NCI-H774 (cell line): ENCODE data around the gene ATP8B4.

ENCODE experiments used
- DNase-seq: peaks from one replicate; lab custom pipeline; 2025; lab: John Stamatoyannopoulos, UW

The ATP8B4 gene

DNA sequence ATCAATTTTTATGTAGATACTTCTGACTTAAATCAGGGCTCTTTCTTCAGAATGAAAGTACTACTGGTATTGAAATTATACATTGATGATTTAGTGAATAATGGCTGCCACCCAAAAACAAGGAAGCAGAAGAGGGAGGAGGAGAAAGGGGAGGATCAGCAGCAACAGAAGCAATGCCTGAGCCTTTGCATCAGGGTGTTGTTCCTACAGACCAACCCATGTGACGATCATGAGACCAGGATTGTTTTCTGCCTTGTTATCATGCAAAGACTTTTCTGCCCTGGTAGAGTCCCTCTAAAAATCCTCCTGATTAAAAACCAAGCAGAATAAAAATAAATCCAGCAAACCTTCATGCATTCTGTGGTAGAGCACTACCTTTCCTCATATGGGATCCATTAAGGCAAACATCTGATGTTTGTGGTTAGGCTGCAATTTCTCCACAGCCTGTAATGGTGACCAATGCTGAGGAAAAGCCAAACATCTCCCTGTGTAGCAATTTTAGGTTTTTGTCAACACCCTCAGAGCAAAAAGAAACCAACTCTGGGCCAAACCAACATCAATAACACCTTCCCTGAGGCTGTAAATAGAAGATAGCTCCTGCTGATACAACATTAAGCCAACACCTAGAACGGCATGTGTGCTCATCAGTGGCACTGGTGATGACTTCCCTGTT, 191.7 kb downstream of the ATP8B4 start:
- DNase-seq, result no peak

DNA sequence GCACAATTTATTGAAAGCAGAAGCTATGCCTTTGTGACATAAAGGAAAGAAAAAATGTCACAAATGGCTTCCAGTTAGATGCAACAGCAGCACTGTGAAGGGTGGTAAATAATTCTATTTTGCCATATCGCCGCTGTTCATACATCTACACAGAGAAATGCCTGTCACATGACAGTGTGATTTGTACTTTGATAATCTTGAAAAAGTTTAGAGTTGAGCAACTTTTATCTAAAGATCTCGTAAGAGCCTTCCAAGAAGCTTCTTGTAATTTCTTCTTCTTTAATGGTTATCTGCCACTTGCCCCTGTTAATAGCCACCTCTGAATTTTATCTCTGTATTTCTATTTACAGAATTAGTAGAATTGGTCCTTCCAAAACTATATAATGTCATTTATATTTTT, 192.3 kb downstream of the ATP8B4 start:
- no peak for DNase-seq

DNA sequence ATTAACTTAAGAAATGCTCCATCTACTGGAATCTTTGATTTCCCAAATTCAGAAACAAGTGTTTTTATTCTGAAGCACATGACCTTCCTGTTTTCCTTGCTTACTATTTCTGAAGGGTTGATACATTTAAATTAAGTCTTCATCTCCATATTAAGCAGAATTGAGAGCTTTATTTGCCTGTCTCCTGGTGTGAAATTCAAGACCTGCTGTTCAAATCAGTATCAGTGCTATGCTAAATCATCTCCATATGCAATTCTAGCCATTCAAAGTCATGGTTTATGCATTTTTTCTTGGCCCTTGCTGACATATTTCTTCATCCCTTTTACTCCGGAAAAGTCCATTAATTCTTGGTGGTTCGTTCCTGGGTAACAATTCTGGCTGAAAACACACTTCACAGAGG, 195.4 kb downstream of the ATP8B4 start:
- DNase-seq, result no peak

DNA sequence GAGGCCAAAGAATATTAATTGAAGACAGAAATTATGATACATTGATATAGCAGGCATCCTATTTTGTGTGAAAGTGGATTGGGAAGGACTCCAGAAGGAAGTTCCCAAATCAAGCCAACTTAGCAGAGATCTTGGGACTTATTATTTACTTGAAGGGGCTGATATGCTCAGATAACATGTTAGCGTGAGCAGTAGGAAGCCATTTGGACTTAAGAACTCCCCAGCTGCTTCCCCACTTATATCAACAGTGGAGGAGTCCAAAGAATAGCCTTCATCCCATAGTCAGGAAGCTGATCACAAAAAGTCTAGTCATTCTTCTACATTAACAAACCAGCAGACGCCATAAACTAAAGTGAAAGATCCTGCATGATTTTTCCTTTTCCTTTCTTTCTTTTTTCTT, 200.0 kb downstream of the ATP8B4 start:
- DNase-seq, result no peak

DNA sequence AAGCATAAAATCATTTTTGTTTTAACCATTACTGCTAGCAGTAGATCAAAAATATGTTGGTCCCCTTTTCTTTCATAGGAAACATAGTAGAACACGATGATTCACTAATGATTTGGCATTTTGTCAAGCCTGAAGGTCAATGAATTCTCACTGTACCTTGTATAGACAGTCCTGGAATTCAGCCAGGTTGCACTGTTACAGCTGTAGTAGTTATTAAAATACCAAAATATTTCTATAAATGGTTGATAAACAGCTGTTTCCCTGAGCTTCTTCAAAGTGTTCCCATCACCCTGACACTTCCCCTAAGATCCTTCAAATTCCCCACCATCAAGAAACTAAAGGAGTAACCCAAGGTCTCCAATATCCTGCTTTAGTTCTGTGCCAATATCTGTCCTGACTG, 200.9 kb downstream of the ATP8B4 start:
- no peak for DNase-seq

DNA sequence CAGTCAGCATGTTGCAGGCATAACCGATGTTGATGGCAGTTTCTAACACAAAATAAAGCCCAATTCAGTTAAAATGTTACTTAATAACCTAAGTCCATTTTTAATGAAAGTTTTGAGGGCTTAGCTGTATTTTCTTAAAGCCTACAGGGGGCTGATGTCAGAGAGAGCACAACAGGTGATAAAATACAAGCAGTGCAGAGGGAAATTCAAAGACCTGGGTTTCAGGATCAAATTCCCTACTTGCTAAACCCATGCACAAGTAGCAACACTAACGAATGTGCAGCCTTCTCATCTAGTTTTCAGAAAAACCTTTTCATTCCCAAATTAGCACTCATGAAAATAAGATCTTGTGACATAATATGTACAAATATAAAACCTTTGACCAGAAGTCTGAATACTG, 202.0 kb downstream of the ATP8B4 start:
- no peak for DNase-seq

DNA sequence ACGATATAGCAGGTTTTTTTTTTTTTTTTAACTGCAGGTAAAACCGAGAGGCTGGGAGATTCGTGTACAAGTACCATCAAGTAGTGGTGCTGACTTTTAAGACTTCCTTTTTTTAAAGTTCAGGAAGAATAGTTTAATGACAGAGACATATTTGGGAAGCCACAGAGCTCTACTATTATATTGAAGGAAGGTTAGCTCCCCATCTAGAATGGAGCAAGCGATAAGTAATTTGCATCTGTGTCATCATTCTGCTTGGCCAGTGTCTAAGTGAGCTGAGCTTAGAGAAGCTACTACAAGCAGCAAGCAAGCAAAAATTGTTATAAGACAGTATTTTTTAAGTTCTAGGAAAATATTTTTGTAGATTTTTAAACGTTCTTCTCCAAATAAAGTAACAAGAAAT, 203.2 kb downstream of the ATP8B4 start:
- no peak for DNase-seq

DNA sequence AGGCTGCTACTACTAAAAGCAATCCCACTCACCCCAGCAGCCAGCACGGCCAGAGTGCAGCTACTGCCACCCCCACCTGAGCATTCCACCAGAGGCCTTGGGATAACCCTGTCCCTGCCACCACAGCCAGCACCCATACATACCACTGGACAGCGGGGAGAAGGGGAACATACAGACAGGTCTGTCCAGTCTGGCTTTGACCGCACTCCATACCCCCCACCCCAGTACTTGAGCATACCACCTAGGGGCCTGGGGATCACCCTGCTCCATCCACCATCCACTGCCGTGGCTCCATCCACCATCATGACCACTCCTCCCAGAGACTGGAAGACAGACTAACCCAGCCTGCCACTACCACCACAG, 210.1 kb downstream of the ATP8B4 start:
- no peak for DNase-seq

DNA sequence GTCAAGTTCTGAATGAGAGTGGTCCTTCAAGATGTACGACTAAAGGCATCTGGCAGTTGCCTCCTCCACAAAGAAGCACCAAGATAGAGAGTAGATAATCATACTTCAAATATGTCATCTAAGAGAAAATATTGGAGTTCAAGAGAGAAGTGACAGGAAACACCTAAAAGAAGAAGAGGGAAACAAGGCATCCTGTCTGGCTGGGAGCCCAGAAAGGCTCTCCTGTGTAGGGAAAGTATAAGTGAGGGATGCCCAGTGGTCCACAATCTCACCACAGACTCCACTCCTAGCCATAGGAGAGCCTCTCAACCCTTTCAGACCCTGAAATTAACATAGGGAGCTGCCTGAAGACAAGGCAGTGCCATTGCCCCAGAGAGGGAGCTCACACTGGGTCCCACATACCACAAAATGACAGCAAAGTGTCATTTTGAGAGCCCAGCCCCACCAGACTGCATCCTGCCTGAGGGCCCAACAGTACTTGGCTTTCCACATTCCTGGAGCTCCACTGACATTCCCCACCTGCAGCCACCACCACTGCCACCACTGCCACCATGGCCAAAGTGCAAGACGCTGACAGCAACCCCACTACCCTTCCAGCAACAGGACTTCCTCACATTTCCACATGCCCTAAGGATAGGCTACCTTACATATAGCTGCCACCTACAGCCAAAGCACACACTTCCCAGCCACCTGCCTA, 210.6 kb downstream of the ATP8B4 start:
- DNase-seq, result no peak

DNA sequence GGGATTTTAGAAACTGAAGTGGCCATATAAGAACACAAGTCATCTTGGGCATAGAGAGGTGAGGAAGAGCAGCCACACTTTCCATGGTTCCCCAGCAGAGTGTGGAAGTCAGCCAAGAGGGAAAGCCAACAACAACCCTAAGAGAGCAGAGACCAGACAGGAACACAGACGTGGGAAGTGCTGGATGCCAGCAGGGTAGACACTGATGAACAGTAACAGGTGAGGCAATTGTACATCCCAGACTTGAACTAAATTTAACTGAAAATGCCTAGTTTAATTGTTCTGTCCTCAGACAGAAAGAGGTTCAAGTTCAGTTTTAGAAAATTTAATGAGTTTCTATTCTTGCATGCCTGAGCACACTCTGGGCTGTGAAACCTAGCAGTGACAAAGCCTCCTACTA, 212.1 kb downstream of the ATP8B4 start:
- no peak for DNase-seq

DNA sequence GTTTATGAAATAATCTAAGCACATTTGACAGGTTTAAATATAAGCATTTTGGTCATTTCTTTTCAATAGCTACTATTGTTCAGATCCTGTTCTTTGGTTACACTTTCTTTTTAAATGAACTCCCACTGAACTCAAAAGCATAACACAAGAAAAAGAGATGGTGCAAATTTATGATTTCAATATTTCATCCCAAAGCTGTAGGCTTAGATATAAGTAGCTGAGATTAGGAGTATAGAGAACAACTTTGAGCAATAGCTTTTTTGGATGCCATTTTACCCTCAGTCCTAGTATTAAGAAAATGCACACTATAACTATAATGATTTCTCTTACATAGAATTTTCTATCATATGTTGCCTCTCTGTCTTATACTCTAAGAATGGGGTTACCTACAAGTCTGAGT, 213.8 kb downstream of the ATP8B4 start:
- no peak for DNase-seq

DNA sequence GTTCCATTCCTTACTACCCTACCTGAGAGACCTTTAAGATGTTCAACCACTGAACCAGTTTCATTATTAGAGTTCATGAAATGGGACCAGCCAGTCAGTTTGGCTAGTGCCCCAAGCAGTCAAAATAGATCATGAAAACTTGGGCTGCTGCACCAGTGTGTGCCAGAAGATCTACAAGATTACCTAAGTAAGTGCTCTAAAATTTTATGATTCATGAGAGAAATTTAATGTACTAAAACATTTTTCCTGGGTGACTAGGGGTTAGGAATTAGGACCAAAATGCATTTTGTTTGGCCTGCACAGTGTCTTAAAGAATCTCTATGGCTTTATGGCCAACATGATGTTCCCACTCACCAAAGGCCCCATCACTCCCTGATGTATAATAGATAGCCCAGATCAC, 214.7 kb downstream of the ATP8B4 start:
- no peak for DNase-seq

DNA sequence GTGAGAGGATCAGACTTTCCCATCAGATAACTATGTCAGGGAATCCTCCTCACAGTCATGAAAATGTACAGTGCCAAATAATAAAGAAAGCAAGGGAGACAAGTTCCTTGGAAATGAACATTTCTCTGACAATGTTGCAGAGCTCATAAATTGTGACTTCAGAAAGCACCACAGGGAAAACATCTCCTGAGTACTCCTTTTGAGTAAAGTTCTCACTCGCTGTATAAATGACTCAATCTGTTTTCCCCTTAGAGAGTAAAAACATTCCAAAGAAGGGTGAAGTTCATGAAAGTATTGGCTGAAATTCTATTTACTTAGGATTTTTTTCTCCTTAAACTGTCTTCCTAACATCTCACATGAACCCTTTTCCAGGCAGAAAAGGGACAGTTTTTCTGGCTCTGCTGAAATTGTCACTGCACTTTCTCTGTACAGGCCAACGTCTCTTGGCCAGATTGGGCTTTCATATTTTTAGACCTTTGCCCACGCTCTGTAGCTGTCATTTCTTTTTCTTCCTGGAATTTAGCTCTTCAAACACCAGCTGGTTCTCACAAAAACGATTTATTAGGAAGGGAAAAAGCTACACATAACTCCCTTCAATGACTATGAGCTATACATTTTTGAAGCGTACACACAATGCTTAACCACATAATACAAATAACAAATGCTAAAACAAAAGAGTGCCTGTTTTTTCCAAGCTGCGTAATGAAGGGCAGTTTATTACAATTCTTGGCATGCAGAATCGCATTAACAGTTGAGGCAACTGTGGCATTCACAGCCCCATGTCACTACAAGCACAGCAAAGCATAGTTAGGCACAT, 216.1 kb downstream of the ATP8B4 start:
- no peak for DNase-seq

DNA sequence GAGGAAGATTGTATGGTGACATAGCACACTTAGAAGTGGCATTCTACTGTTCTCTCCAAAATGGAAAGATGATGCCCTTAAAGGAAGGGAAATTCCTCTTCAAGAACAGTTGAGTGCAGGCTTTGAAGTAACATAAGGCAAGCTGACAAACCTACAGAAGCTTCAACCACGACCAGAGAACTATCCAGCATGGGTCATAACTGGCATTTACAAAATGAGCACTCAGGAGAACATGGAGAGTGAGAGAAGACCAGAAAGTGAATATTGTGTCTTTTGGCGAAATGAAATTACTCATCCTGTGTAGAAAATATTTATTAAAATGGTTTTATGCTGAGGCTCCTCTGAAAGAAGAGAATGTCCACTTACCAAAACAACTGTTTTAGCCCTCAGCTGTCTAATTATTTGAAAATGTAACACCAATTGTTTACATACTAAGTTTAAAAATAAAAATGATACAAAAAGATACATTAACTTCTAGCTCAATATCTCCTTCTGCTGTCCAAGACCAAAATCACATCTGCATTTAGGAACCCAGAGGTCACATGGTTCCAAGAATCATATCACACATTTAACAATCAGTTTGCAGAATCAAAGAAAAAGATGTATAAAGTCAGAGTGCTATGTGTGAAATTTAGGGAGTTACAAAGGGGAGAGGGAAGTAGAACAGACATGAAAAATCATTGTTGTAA, 216.9 kb downstream of the ATP8B4 start:
- DNase-seq, result no peak

DNA sequence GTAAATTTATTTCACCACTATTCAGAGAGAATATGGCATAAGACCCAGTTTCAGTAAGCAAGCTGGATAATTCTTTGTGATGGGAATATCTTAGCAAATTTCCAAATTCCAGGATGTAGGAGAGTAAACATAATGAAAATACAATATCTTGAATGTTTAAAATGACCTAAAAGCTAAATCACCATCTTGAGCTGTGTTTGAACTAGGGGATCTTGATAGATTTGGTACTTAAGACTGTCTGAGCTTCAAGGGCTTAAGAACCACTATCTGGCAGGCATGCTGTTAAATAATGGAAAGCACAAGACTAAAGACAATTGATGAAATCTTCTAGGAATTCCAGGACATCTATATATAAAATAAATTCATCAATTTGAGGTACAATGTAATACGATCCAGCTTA, 217.7 kb downstream of the ATP8B4 start:
- no peak for DNase-seq

DNA sequence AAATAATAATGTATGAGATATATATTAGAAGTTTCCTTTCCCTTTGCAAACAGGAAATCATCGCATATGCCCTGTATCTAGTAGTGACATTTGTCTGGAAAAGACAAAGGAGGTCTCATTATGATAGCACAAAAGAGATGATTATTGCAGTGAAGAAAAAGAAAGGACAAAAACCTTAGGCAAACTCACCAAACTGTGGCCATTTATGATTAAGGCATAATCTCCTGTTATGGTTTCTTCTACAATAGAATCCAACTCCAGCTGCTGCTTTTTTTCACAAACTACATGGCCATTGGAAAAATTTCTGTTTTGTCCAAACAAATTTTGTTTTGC, 218.2 kb downstream of the ATP8B4 start:
- no peak for DNase-seq

DNA sequence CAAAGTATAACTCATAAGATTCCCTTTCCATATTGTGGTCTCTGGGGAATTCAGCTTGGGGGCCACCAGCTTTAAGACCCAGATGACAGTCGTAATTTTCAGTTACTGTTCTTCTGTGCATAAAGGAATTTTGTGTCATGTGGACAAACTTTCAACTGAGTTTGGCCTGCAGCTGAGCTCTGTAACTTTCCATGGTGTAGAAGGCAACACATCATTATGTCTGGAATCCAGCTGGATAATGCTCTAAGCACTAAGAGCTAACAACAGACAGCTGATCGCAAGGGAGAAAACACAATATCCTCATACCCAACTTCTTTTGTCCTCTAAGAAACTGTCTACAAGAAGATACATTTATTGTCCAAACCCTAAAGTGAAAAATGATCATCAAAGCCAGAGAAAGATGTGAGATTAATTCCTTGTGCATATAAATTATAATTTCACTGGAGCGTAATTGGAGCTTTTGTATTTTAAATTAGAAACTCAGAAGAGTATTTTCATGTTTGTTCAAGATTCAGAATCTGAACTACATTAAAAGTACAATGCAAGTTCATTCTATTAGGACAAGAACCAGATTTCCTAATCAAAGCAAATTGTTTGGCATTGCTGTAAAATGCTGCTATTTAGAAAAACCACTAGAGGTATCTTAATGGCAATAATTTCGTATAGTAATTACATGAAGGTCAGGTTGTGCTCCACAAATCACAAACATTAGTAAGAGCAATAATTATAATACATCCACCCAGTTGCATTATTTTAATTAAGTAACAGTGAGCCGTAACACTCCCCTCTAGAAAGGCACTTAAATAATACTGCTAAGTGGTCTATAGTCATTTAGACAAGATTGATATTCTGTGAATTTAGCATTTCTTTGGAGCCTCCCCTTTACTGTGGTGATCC, 218.8 kb downstream of the ATP8B4 start:
- DNase-seq, result no peak

DNA sequence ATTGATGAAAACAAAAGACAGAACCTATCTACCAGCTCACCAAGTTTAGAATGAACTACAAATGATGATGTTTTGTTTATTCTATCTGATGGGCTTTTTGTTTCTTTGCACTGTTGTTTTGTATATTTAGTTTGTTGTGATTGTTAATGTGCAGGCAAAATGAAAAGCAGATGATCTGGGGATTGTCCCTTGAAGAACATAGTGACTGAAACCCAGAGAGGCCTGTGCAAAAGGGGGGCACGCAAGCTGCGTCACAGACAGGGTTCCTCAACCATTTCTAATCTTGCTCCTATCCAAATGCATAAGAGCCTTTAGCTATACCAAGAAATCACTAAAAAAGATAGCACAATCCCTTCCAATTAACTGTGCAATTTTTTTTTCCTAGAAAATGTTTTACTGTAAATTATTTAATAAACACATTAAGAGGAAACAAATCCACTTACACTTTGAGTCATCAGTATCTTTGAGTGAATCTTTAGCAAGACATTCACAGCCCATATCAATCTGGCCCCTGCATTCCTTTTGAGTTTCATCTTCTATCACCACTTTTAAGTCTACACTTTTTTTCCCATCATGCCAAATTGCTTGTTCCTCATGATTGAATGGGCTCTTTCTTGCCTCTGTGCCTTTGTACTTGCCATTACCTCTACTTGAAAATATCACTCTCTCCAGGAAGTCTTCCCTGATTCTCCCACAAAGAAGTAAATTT, 220.3 kb downstream of the ATP8B4 start:
- no peak for DNase-seq

DNA sequence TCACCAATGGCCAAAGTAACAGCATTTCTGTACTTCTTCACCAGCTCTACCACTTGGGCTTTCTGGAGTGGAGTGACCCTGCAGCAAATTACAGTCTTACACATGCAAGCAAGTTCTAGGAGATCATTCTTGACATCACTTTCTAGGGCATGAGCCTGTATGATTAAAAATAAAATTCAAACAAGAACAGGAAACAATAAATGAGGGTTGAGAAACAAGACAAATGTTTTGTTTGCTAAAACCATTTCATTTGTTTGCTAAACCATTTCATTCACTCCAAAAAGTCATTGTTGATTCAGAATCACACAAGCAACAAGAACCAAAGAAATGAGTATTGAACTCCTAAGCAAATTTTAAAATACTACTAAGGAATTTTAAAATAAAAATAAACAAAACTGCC, 220.9 kb downstream of the ATP8B4 start:
- DNase-seq, result peak; percentile 7

DNA sequence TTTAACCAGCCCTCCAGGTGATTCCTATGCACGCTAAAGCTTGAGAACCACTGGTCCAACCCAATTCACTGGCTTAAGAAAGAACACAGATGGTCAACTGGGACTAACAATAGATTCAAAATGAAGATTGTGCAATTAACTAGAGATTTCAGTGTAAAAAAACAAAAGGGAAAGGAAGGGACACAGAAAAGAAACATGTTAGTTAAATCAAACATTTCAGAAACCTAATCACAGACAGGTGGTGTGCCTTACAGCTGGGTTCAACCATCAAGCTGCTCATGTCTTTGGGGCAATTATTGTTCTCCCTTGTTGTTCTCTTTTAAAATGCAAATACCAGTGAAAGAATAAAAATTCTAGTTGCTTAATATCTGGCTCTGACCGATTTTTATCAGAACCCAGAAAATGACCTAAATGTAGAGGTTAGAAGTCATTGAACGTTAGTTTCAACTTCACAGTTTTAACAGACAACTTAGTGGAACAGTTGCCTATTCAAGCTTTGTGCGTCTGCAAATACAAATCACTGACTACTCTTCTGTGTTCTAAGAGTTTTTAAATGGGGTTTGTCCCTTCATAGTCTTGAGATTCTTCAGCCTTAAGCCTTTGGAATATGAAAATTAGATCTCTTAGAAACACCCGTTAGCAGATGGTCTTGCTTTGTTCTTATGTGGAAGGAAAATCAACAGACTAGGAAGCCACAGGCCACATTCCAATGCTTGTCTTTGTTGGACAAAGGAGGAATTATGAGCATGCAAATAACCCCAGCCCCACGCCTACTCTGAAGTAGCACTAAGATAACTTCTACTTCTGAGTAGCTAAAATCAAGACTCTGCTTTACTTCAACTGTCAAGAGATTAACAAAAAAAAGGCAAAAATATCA, 223.4 kb downstream of the ATP8B4 start:
- DNase-seq, result no peak
